IPS DF 4.7 (cell line): ENCODE measurements around the gene STK16.
"Not testable (repeated sequence)": the region's sequence is repeated elsewhere in the genome, so short reads cannot be mapped to it uniquely, and the experiment has no call there.

Experiments used
- DNase-seq: peaks from one replicate; pipeline ENCODE4 v3.0.0-alpha.2; 2013; ENCODE audit warnings: low spot score; ENCODE audit errors: extremely low read depth

The STK16 gene

GRCh38 chr2:219243291-219243761 is 2.0 kb upstream of the STK16 start:
- DNase-seq: no peak

DNA sequence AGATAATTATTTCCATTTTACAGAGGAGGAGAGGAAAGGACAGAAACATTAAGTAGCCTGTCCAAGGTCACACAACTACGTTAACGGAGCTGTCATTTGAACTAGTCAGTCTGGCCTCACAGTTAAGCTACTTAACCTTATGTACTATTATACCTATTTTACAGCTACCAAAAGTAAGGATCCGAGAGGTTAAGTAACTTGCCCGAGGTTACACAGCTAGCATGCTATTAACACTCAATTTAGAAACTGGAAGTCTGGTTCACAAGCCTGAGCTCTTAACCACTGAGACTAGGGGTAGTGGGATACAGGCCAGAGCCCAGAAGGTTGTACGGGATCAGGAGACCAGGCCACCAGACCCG is 511 bp upstream of the STK16 start:
- DNase-seq: no peak

- no peak for DNase-seq
These were observed 586 bp downstream of the STK16 start for GRCh38 chr2:219245899-219246230.

GRCh38 chr2:219246559-219246958 is 1.3 kb downstream of the STK16 start:
- no peak for DNase-seq

DNA sequence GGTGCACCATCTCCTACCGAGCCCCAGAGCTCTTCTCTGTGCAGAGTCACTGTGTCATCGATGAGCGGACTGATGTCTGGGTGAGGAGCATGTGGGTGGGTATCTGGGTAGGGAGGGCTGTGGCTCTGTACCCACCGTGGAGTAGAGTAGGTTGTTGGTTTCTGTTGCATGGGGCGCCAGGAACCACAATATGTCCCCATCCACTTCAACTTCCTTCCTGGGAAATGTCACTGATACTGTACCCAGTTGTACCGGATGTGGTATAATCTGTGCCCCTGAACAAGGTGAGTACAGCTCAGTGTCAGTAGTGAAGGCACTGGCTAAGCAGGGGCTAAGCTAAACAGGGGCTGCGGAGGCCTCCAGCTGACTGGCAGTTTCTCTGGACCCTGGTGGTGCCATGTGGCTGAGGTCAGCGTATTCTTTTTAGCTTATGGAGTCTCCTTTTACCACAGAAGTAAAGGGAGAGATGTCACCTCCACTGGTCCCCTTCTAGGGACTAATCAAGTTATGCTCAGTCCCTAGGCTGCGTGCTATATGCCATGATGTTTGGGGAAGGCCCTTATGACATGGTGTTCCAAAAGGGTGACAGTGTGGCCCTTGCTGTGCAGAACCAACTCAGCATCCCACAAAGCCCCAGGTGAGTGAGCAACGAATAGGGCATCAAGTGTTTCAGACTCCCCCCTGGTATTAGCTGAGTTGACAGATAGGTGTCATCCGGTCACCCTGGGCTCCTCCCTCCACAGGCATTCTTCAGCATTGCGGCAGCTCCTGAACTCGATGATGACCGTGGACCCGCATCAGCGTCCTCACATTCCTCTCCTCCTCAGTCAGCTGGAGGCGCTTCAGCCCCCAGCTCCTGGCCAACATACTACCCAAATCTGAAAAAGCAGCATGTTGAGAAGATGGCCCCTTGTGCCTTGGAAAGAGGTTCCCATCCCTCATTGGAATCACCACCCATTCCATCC is 2.7 kb downstream of the STK16 start:
- no peak for DNase-seq

- no peak for DNase-seq
These were observed 3.5 kb downstream of the STK16 start for GRCh38 chr2:219248845-219249202.

DNA sequence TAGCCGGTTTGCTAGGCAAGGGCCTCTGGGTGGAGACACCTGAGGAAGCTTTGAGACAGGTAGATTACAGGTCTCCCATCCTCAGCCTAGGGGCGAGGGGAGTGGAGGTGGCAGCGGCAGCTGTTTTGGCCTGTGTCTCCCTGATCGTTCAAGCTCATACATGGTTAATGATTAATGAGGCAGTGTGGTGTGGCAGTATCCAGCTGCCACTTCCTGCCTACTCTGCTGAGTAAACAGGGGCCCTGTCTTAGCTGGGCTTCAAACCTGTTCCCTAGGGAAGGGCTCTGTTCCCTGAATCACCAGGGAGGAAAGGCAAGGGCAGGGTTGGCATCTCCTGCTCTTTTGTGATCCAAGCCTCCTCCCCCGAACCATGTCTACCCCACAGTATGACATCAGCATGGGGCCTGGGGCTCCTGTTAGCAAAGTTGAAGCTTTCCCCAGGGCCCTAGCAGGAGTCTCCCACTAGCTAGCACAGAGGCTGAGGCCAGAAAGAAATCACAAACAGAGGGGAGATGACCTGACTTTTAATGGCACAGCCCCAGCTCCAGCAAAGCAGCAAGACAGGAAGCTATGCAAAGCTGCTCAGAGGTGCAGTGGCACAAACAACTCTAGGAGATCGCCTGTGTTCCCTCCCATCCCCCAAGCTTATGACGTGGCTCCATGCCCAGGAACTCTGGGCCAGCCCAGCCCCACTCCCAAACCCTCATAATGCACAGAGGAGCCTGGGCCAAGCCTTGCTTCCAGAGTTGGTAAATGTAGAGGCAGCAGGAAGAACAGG is 4.1 kb downstream of the STK16 start:
- DNase-seq: no peak

- no peak for DNase-seq
These were observed 4.9 kb downstream of the STK16 start for GRCh38 chr2:219250049-219250781.

DNA sequence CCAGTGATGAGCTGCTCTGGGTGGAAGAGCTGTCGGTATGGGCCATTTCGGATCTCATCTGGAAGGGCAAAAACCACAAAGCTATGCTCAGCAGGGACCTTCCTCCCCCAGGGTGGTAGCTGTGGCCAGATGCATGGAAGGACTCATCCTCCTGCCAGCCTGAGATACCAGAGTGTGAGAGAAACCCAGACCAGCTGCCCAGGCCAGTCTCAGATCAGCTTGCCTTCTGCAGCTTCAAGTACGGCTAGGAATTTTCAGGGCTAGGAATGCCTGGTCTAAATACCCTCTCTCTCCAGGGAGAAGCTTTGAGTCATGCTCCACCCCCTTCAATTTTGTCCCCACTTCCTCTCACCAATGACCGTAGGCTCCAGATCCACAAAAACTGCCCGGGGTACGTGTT is 6.4 kb downstream of the STK16 start:
- no peak for DNase-seq

DNA sequence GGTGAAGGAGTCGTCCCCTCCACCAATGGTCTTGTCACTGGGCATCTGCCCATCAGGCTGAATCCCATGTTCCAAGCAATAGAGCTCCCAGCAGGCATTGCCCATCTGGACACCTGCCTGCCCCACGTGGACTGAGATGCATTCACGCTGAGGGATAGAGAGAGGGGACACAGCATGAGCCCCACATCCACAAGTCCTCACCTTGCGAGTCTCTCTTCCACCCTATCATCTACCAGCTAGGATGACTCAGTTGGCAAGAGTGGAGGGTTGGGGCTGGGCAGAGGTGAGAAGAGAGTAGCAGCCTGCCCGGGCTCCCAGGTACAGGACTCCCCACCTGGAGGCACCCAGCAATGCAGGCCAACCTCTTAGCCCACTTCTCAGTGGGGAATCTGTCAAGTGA is 6.8 kb downstream of the STK16 start:
- DNase-seq: no peak

DNA sequence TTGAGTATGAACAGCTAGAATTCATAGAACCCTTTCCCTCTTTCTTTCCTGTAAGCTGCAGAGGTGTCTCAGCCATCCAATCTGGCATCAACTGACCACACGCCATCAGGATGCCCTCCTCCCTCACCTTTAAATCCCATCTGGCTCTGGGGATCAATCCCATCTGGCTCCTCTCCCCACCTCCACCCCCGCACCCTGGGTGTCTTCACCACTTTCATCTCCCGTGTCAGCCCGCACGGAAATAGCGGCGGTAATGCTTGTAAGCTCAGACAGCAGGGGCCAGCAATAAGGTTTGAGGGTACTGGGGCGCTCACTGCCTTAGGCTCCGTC is 7.3 kb downstream of the STK16 start:
- DNase-seq: no peak

- no peak for DNase-seq
These were observed 7.8 kb downstream of the STK16 start, which contains the start of gene TUBA4B for GRCh38 chr2:219252900-219253752. TSS of gene TUBA4B (plus strand) at chr2:219253243. CDS start at chr2:219253408, 165 bp downstream.

DNA sequence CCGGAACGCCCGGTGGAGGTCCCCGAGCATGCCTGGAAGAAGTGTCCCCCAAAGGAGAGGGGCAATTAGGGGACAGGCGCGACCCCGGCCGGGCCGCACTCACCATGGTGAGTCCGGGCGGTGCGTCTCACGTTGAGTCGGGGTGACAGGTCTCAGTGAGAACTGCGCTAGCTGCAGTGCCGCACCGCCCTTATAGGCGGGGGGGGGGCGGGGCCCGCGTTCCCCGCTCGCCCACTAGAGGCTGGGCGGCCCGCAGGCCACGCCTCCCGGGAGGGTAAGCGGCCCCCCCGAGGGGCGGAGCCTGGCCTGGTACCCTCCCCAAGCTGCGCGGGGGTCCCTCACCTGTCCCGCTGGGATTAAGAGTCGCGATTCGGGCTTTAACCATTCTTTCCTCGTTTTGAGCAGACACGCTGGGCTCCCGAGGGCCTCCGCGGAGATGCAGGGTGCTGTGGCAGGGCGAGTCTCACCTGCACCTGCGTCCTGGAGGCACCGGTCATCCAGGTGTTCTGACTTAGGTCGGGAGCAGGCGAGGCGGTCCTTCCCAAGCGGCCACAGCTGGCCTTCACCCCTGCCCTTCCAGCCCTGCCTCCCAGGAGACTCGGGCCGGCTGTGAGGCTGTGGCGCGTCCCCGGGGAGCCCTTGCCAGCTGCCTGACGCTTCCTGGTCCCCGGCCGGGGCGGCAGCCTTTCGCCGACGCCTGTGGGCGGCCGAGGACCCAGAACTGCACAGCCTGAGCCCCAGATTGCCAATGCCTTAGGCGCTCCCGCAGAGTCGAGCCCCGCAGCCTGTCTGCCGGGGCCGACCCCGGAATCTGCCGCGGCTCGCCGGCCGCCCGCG is 8.7 kb downstream of the STK16 start, which contains the start of gene TUBA4A:
Gene TUBA4A, minus strand, starts transcription at position 166 of the 837 bp plus-strand sequence. Its CDS starts 60 bp downstream, at position 106.
- DNase-seq: no peak

GRCh38 chr2:219254590-219255201 is 9.4 kb downstream of the STK16 start:
- no peak for DNase-seq

GRCh38 chr2:219258942-219259341 is 13.7 kb downstream of the STK16 start:
- DNase-seq: not testable (repeated sequence)

- DNase-seq: no peak
These were observed 16.0 kb downstream of the STK16 start for GRCh38 chr2:219261024-219261855.

DNA sequence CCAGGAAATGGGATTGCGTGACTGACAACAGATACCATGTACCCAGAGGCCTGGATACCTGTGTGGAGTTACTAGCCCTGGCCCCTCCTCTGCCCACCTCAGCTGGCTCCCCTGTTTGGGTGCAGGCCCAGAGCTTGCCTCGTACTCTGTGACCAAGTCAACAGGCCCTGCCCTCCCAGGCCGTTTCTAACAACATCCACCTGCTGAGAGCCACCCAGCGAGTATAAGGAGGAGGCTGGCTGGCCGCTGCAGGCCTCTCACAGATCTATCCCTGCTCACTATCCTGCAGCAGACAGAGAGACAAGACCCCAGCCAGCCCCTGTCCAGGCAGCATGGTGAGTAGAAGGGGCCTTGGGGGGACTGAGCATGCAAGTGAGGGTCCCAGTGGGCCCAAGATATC is 21.0 kb downstream of the STK16 start:
- no peak for DNase-seq

DNA sequence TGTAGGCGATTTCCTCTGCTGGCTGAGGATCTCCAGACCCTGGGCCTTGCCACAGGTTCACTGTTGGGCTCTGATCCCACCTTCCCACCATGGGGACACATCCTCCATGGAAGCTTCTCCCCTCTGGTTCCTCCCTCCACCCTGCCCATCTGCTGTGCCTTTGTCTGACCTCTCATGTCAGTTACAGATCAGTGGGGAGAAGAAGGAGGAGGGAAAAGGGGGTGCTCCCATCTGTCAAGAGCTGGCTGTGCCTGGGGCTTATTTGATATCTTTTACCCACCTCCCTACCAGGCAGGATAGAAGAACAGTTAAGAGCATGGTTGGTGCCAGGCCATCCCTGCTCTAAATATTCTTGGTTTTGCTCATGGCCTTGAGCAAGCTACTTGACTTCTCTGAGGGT is 21.6 kb downstream of the STK16 start:
- DNase-seq: no peak

GRCh38 chr2:219268294-219268693 is 23.0 kb downstream of the STK16 start:
- DNase-seq: no peak
